ENCODE results near the gene ZNF536.
"Not testable (repeated sequence)": the region's sequence is repeated elsewhere in the genome, so short reads cannot be mapped to it uniquely, and the experiment has no call there.

ZNF536 gene

DNA sequence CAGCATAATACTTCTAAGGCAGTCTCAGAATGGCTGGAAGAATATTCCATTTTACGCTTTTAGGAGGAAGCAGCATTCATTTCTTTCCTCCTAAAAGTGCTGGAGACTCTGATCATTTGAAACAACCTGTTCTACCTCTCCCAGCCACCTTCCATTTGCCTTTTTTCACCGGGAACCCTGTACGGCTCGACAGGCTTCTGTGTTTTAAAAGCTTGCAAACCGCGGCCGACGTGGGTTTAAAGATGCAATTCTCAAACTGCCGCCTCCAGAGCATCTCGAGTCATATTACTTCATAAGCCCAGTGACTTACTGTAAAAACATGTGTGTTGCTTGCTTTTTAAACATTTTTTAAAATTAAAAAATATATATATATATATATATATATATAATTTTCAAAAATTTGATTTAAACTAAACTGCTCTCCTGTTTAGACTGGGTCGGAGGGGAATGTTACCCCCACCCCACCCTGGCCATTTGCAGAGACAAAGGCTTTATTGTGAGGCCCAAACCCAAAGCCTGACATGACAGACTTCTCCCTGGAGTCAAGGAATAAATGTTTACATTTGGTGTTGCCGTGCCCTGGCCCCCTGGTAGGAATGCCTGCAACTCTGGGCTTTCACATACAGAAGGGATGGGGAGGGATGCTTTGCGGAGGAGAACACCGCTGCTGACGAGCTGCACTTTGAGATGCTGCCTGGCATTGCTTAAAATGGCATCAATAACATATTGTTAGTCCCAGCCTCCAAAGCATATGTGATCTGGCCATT lies 30.4 kb downstream of the ZNF536 start:
- no peaks in the 10 kb centered on the region for H3K27me3 ChIP-seq (ENCODE audit: control insufficient read depth, insufficient read depth, low read length)
- no peaks in the 10 kb centered on the region for H3K4me1 ChIP-seq (ENCODE audit: control insufficient read depth, insufficient read depth, low read length)
- H3K4me3 ChIP-seq (ENCODE audit: low read length), result no peak overlapping the region
- no peak overlapping the region for H3K27ac ChIP-seq (ENCODE audit: low read depth, low read length)
- no peak overlapping the region for H3K9ac ChIP-seq (ENCODE audit: low read length)
- no peaks in the 10 kb centered on the region for H3K36me3 ChIP-seq (ENCODE audit: control insufficient read depth, insufficient read depth, low read length)

DNA sequence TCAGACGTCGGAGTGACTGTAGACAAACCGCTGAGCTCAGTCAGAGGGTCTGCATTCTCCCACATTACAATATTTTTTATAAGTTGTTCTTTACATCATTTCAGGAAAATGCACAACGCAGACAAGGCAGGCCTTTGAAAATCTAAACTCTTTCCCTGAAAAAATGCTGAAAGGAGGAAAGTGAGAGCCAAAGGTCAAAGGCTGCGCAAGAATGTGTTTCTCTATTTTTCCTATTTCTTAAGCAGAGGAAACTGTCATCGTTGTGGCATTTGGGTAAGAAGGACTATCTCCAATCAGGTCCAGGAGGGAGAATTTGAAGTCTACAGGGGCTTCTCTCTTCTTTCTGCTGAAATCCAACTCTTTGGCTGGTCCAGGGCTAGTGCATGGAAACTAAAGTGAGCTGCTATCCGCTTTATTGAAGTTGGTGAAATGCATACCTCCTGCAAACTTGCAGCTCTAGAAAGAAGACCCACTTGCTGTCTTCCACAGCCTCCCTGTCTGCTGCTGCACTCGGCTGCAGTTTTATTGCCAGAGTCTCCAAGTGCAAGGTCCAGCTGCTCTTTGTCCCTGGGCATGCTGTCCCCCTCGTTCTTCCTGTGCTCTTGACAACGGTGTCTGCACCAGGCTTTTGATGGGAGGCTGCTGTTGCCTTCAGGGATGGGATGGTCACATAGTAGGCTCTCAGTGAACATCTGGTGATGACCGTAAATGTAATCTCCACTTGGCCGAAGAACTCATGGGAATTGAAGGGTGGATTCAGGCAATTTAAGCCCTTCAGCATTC lies 31.2 kb downstream of the ZNF536 start:
- H3K4me1 ChIP-seq (ENCODE audit: control insufficient read depth, insufficient read depth, low read length), result no peaks in the 10 kb centered on the region
- no peaks in the 10 kb centered on the region for H3K27me3 ChIP-seq (ENCODE audit: control insufficient read depth, insufficient read depth, low read length)
- no peak overlapping the region for H3K27ac ChIP-seq (ENCODE audit: low read depth, low read length)
- no peaks in the 10 kb centered on the region for H3K36me3 ChIP-seq (ENCODE audit: control insufficient read depth, insufficient read depth, low read length)
- no peak overlapping the region for H3K4me3 ChIP-seq (ENCODE audit: low read length)
- no peak overlapping the region for H3K9ac ChIP-seq (ENCODE audit: low read length)

DNA sequence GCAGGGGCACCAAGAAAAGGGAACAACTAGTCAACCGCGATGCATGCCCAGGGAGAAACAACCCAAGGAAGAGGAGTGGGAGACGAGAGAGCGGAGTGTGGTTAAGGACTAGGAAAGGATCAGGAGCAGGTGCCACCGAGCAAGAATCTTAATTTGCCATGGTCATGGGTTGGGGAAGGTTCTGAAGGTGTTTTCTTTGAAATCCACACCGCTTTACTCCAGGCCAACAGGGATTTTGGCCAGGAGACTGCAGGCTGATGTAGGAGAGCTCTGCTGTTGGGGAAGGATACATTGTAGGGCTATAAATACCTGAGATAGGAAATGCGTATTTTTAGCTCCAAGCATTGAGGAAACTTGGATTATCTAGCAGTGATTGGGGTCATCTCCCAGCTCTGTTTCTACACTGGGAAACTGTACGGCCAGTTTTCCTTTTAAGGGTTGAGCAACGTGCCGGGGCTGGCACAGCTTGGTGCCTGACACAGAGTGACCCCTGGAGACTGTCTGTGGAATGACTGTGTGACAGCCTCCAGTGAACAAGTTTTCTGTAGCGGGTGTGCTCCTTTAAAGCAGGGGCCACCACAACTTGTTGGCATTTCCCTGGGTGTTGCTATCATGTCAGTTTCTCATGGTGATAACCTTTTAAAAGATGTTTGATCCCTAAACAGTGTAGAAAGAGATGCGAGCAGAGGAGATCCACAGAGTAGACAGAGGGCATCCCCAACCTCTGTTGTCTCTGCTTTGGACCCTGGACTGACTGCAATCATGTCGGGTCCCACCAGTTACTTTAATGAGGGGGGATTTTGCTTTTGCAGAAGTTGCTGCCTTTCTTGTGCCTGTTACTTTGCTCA lies 34.3 kb downstream of the ZNF536 start:
- Histone ChIP-seq H3K4me1 (ENCODE audit: control insufficient read depth, insufficient read depth, low read length) (no peaks in the 10 kb centered on the region), H3K27ac (ENCODE audit: low read depth, low read length) (no peak overlapping the region), H3K36me3 (ENCODE audit: control insufficient read depth, insufficient read depth, low read length) (no peaks in the 10 kb centered on the region), H3K4me3 (ENCODE audit: low read length) (no peak overlapping the region), H3K9ac (ENCODE audit: low read length) (no peak overlapping the region), H3K27me3 (ENCODE audit: control insufficient read depth, insufficient read depth, low read length) (no peaks in the 10 kb centered on the region)

DNA sequence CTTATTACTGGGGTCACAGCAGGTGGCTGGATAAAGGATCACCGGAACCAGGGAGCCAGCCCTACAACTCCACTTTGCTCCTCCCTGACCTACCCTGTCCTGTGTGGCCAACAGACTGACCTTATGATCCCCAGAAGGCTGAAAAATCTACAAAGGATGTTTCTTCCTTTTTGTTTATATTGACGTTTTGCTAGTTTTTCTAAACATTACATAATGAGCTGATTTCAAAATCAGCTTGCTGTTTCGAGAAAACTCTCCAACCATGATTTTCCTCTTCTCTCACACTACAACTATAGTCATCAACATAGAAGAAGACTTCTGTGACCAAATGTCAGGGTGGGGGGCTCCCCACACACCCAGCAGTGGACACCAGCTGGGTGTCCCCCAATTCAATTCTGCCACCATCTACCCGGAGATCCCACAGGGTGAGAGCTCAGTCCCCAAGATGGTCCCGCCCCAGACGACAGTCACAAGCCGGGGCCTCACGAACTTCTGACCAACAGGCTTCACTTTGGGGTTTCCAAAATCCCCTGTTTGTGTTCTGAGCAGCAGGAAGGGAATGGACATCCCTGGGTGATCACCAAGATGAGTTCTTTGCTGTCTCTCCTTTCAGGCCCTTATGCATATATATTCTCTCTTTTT lies 35.0 kb downstream of the ZNF536 start:
- no peak overlapping the region for H3K27ac ChIP-seq (ENCODE audit: low read depth, low read length)
- H3K4me1 ChIP-seq (ENCODE audit: control insufficient read depth, insufficient read depth, low read length), result no peaks in the 10 kb centered on the region
- H3K4me3 ChIP-seq (ENCODE audit: low read length), result no peak overlapping the region
- no peaks in the 10 kb centered on the region for H3K27me3 ChIP-seq (ENCODE audit: control insufficient read depth, insufficient read depth, low read length)
- H3K9ac ChIP-seq (ENCODE audit: low read length), result no peak overlapping the region
- H3K36me3 ChIP-seq (ENCODE audit: control insufficient read depth, insufficient read depth, low read length), result no peaks in the 10 kb centered on the region

DNA sequence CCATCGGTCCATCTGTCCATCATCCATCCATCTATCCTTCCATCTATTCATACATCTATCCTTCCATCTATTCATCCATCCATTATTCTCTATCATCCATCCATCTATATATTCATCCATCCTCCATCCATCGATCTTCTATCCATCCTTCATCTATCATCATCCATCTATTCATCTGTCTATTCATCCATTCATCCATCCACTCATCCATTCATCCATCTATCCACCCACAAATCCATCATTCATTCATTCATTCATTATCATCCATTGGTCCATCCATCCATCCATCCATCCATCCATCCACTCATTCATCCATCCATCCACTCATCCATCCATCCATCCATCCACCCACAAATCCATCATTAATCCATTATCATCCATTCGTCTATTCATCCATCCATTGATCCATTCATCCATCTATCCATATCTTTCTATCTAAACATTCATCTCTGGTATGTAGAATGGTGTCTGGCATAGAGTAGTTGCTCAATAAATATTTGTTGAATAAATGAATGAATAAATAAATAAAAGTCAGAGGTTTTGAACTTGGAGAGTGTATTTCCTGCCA lies 36.6 kb downstream of the ZNF536 start:
- no peaks in the 10 kb centered on the region for H3K36me3 ChIP-seq (ENCODE audit: control insufficient read depth, insufficient read depth, low read length)
- no peak overlapping the region for H3K4me3 ChIP-seq (ENCODE audit: low read length)
- H3K27ac ChIP-seq (ENCODE audit: low read depth, low read length), result no peak overlapping the region
- no peak overlapping the region for H3K9ac ChIP-seq (ENCODE audit: low read length)
- no peaks in the 10 kb centered on the region for H3K4me1 ChIP-seq (ENCODE audit: control insufficient read depth, insufficient read depth, low read length)
- H3K27me3 ChIP-seq (ENCODE audit: control insufficient read depth, insufficient read depth, low read length), result no peaks in the 10 kb centered on the region

DNA sequence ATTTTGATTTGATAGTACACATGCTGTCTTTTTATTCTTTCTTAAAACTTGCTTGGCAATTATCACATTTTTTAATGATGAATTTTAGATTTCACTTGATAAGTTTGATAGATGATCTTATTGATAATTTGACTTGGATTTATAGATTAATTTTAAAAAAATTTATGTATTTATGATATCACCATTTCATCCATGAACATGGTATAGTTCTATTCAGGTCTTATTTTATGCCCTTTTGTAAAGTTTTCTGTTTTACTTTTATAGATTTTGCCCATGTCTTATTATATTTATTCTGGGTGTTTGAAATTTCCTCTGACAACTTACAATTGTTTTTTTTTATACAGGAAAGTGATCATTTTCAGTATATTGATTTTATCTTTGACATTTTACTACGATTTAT lies 39.5 kb downstream of the ZNF536 start:
- no peaks in the 10 kb centered on the region for H3K4me1 ChIP-seq (ENCODE audit: control insufficient read depth, insufficient read depth, low read length)
- no peaks in the 10 kb centered on the region for H3K36me3 ChIP-seq (ENCODE audit: control insufficient read depth, insufficient read depth, low read length)
- no peak overlapping the region for H3K9ac ChIP-seq (ENCODE audit: low read length)
- H3K27me3 ChIP-seq (ENCODE audit: control insufficient read depth, insufficient read depth, low read length), result no peaks in the 10 kb centered on the region
- no peak overlapping the region for H3K27ac ChIP-seq (ENCODE audit: low read depth, low read length)
- no peak overlapping the region for H3K4me3 ChIP-seq (ENCODE audit: low read length)

DNA sequence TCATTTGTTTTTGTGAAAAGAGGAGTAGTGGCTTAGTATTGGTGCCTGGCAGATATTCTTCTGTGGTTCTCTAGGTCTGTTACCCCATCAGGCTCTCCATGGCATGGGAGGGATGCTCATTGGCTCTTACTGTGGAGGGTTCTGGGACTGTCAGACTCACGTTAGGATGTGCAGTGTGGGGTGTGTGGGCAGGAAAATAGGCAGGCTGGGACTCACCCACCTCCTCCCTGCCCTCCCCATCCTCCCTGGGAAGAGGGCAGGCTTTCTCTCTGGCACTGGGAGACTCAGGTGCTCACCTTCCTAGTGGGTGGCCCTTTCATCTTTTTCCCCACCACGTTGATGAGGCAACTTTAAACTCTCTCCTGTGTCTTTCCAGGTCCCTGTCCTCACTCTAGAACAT lies 44.2 kb downstream of the ZNF536 start:
- H3K27me3 ChIP-seq (ENCODE audit: control insufficient read depth, insufficient read depth, low read length), result no peaks in the 10 kb centered on the region
- H3K36me3 ChIP-seq (ENCODE audit: control insufficient read depth, insufficient read depth, low read length), result no peaks in the 10 kb centered on the region
- no peak overlapping the region for H3K9ac ChIP-seq (ENCODE audit: low read length)
- no peak overlapping the region for H3K4me3 ChIP-seq (ENCODE audit: low read length)
- no peaks in the 10 kb centered on the region for H3K4me1 ChIP-seq (ENCODE audit: control insufficient read depth, insufficient read depth, low read length)
- H3K27ac ChIP-seq (ENCODE audit: low read depth, low read length), result no peak overlapping the region

DNA sequence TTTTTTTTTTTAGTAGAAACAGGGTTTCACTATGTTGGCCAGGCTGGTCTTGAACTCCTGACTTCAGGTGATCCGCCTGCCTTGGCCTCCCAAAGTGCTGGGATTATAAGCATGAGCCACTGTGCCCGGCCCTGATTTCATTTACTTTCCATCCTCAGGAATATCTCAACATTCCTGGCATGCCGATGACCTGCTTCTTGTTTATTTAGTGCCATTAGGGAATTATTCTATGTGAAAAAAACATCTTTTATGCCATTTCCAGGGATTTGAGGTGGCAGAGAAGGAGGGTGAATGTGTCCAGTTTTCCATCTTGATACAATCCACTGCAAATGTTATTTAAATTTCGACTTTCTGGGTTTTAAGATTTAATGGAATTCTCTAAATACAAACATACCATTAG lies 45.0 kb downstream of the ZNF536 start:
- H3K4me1 ChIP-seq (ENCODE audit: control insufficient read depth, insufficient read depth, low read length), result not testable (repeated sequence)

DNA sequence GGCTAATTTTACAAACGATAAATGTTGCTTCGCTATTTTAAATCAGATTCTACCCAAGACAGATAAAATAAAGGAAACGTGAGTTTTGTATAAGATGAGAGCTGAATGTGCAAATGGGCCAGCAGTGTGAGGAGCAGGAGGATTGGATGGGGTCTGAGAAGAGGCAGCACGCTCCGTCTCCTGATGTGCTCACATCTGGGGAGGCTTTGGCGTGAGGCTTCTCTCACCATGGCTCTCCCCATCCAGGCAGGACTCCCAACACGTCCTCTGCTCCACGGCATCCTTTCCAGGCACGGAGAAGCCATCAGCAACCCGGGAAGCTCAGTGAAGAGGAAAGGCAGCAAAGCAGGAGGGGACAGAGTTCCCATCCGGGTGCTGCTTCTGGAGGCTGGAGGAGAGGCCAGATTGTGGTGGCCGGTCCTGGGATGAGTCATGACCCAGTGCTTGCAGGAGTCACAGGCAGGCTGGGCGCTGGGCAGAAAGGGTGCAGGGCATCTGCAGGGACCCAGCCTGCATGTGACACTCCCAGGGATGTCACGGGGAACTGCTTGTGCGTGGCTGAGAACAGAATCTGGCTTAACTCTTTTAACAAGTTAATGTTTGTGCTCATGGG lies 47.5 kb downstream of the ZNF536 start:
- no peaks in the 10 kb centered on the region for H3K4me1 ChIP-seq (ENCODE audit: control insufficient read depth, insufficient read depth, low read length)
- H3K27me3 ChIP-seq (ENCODE audit: control insufficient read depth, insufficient read depth, low read length), result no peaks in the 10 kb centered on the region
- no peak overlapping the region for H3K27ac ChIP-seq (ENCODE audit: low read depth, low read length)
- H3K4me3 ChIP-seq (ENCODE audit: low read length), result no peak overlapping the region
- no peaks in the 10 kb centered on the region for H3K36me3 ChIP-seq (ENCODE audit: control insufficient read depth, insufficient read depth, low read length)
- no peak overlapping the region for H3K9ac ChIP-seq (ENCODE audit: low read length)

More for the DNA sequence above, 45.0 kb downstream of the ZNF536 start:
- H3K36me3 ChIP-seq (ENCODE audit: control insufficient read depth, insufficient read depth, low read length); H3K27ac ChIP-seq (ENCODE audit: low read depth, low read length); H3K4me3 ChIP-seq (ENCODE audit: low read length); H3K9ac ChIP-seq (ENCODE audit: low read length); H3K27me3 ChIP-seq (ENCODE audit: control insufficient read depth, insufficient read depth, low read length): not testable (repeated sequence)

DNA sequence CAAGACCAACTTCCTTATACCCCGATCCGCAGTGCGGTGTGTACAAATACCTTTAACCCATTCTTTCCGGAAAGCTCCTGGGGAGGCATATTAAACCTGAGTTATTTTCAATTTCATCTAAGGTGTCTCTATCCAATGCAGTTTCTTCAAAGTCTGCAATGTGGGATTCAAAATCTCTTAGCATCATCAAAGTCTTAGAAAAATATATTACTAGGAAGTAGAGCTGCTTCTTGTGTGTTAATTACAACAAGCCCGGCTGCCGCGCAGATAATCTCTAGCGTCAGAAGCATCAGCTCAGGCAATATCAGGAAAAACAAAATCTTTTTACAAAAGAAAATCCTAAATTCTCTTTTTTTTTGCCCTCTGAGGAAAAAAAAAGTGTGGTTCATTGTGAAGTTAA lies 48.1 kb downstream of the ZNF536 start:
- H3K27ac ChIP-seq (ENCODE audit: low read depth, low read length), result no peak overlapping the region
- no peak overlapping the region for H3K9ac ChIP-seq (ENCODE audit: low read length)
- H3K36me3 ChIP-seq (ENCODE audit: control insufficient read depth, insufficient read depth, low read length), result no peaks in the 10 kb centered on the region
- H3K27me3 ChIP-seq (ENCODE audit: control insufficient read depth, insufficient read depth, low read length), result no peaks in the 10 kb centered on the region
- H3K4me3 ChIP-seq (ENCODE audit: low read length), result no peak overlapping the region
- no peaks in the 10 kb centered on the region for H3K4me1 ChIP-seq (ENCODE audit: control insufficient read depth, insufficient read depth, low read length)

DNA sequence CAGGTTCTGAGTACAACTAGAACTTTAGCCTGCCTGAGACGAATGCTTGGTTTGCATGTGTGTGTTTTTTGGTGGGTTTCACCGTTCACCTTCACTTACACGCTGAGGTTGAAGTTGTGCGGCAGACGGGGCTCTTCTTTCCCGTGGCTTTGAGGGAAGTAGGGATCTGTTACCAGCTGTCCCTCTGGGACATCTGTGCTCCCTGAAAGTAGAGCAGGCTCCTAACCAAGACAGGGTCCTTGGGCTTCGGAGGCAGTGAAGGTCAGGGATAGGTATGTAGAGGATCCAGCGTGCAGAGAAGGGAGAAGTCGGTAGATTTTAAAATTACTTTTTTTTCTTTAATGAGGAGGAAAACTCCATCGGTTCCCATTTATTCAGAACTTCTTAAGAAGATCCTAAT lies 48.7 kb downstream of the ZNF536 start:
- Histone ChIP-seq H3K9ac (ENCODE audit: low read length) (no peak overlapping the region), H3K27me3 (ENCODE audit: control insufficient read depth, insufficient read depth, low read length) (no peaks in the 10 kb centered on the region), H3K27ac (ENCODE audit: low read depth, low read length) (no peak overlapping the region), H3K4me3 (ENCODE audit: low read length) (no peak overlapping the region), H3K4me1 (ENCODE audit: control insufficient read depth, insufficient read depth, low read length) (no peaks in the 10 kb centered on the region), H3K36me3 (ENCODE audit: control insufficient read depth, insufficient read depth, low read length) (no peaks in the 10 kb centered on the region)

All from rectal smooth muscle tissue (tissue), 1 donor.